Ovary (tissue), 3 donors: ENCODE data around the gene NCEH1.

Source experiments
- CTCF ChIP-seq, 3 donors: fragments of 450-650 bp in 2 of 3; fragments of 200-600 bp in 1 of 3; IDR thresholded peaks; one replicate each; pipeline versions ENCODE4 v1.5.1 to v1.8.0; 2016 to 2022; ENCODE audit warnings: antibody characterized with exemption in 3 of 3, mild to moderate bottlenecking in 1 of 3
- EP300 ChIP-seq: sonication (generic); formaldehyde crosslinking; IDR thresholded peaks from one replicate; pipeline ENCODE4 v1.6.1; 2017; ENCODE audit warnings: antibody characterized with exemption
- POLR2A ChIP-seq: fragments of 450-650 bp; IDR thresholded peaks from one replicate; pipeline ENCODE4 v1.6.1; 2017; ENCODE audit warnings: antibody characterized with exemption, mild to moderate bottlenecking, moderate library complexity
- donor health status: DM: no; HTN: no; CAD: no.

- TF ChIP-seq CTCF (IDR thresholded peaks at IDR 0.05) (no peak), EP300 (no peak), POLR2A (no peak)
These were observed 69.6 kb downstream of the NCEH1 start for GRCh38 chr3:172641291-172641690.
